Activated T-helper 9 cell treated with anti-CD3 and anti-CD28 coated beads, Interleukin-2, amount 50 U/mL, for 16 hours (primary cell): ENCODE results near the gene C3orf18.

ENCODE experiments used
- DNase-seq: peaks from one replicate; pipeline ENCODE4 v3.0.0-alpha.2; 2020; ENCODE audit warnings: low read depth

C3orf18 gene

GRCh38 chr3:50580683-50581458, 13.3 kb upstream of the C3orf18 start:
- DNase-seq = no peak

GRCh38 chr3:50577348-50577747, 9.8 kb upstream of the C3orf18 start:
- no peak for DNase-seq

- no peak for DNase-seq
These were observed 7.8 kb upstream of the C3orf18 start for GRCh38 chr3:50575372-50575771.

- no peak for DNase-seq
These were observed 6.9 kb upstream of the C3orf18 start for GRCh38 chr3:50574444-50574831.

- peak; percentile 56 for DNase-seq
These were observed 6.3 kb upstream of the C3orf18 start for GRCh38 chr3:50573566-50574443.

- DNase-seq = no peak
These were observed 5.3 kb upstream of the C3orf18 start for GRCh38 chr3:50572801-50573371.

- peak; percentile 73 for DNase-seq
These were observed 4.6 kb upstream of the C3orf18 start for GRCh38 chr3:50572158-50572557.

GRCh38 chr3:50571486-50571885, 3.9 kb upstream of the C3orf18 start:
- DNase-seq = no peak

- no peak for DNase-seq
These were observed 3.1 kb upstream of the C3orf18 start for GRCh38 chr3:50570508-50571279.

GRCh38 chr3:50568947-50569749, 1.6 kb upstream of the C3orf18 start, which contains the start of gene HEMK1:
Gene HEMK1 (plus strand): TSS chr3:50569522. CDS start chr3:50571105, 1,583 bp downstream.
- DNase-seq = peak; percentile 87

- DNase-seq = no peak
These were observed 549 bp downstream of the C3orf18 start for GRCh38 chr3:50567011-50567385.

GRCh38 chr3:50564321-50564720, 3.2 kb downstream of the C3orf18 start:
- DNase-seq = no peak

GRCh38 chr3:50563867-50564266, 3.7 kb downstream of the C3orf18 start:
- no peak for DNase-seq

- DNase-seq = no peak
These were observed 4.7 kb downstream of the C3orf18 start for GRCh38 chr3:50562861-50563260.

- no peak for DNase-seq
These were observed 7.8 kb downstream of the C3orf18 start for GRCh38 chr3:50559702-50560101.

GRCh38 chr3:50557915-50558314, 9.6 kb downstream of the C3orf18 start:
- DNase-seq = no peak

- DNase-seq = no peak
These were observed 10.4 kb downstream of the C3orf18 start for GRCh38 chr3:50557106-50557505.

- DNase-seq = no peak
These were observed 13.0 kb downstream of the C3orf18 start for GRCh38 chr3:50554553-50554952.

- no peak for DNase-seq
These were observed 14.9 kb downstream of the C3orf18 start for GRCh38 chr3:50552598-50552997.

GRCh38 chr3:50551681-50552435, 15.7 kb downstream of the C3orf18 start:
- DNase-seq = no peak
